Cardiac fibroblast (primary cell): ENCODE measurements around the gene LAS1L.
"Not testable (repeated sequence)": the region's sequence is repeated elsewhere in the genome, so short reads cannot be mapped to it uniquely, and the experiment has no call there.

Experiments used
- DNase-seq, 2 donors: peaks; one replicate each; pipeline versions ENCODE4 v3.0.0 to v3.0.0-alpha.2; 2010; ENCODE audit warnings: low read depth in 2 of 2
- H3K4me3 ChIP-seq, 2 donors: replicated peaks in 1 of 2; 1 replicate in 1 of 2; 2 replicates in 1 of 2; pipeline ENCODE4 v1.5.1; 2011; ENCODE audit warnings: low read depth in 2 of 2, low read length in 2 of 2, mild to moderate bottlenecking in 2 of 2, moderate library complexity in 1 of 2
- CTCF ChIP-seq: IDR thresholded peaks from one replicate; pipeline ENCODE4 v1.5.1; 2011; ENCODE audit warnings: low read depth, mild to moderate bottlenecking, low read length, inconsistent platforms

LAS1L gene

DNA sequence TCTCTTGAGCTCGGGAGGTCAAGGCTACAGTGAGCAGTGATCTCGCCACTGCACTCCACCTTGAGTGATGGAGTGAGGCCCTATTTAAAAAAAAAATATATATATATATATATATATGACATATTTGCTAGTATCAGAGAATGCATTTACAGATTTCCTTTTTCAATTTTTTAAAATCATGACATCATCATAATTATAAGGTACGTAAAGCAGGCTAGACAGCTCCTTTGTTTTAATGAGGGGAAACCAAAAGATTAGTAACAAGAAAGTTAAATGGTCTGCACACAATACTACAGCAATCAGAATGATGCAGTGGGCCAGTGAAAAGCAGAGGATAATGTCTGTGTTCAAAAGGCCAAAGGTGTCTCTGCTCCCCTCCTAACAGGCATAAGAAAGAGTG, 43.0 kb downstream of the LAS1L start:
- DNase-seq = no peak
- no peak overlapping the region for H3K4me3 ChIP-seq
- TF ChIP-seq CTCF = no peak

GRCh38 chrX:65488495-65488894, 46.1 kb downstream of the LAS1L start:
- TF ChIP-seq CTCF = no peak
- DNase-seq = peak; percentile 6 to 39
- H3K4me3 ChIP-seq = no peak overlapping the region

- no peak for TF ChIP-seq CTCF
- no peak for DNase-seq
- H3K4me3 ChIP-seq = no peak overlapping the region
Observed at GRCh38 chrX:65480960-65481359, 53.6 kb downstream of the LAS1L start.

- H3K4me3 ChIP-seq, DNase-seq: not testable (repeated sequence)
Observed at GRCh38 chrX:65479102-65479501, 55.5 kb downstream of the LAS1L start.

- TF ChIP-seq CTCF = no peak
- DNase-seq = no peak
- H3K4me3 ChIP-seq = no peak overlapping the region
Observed at GRCh38 chrX:65476564-65476963, 58.0 kb downstream of the LAS1L start.

DNA sequence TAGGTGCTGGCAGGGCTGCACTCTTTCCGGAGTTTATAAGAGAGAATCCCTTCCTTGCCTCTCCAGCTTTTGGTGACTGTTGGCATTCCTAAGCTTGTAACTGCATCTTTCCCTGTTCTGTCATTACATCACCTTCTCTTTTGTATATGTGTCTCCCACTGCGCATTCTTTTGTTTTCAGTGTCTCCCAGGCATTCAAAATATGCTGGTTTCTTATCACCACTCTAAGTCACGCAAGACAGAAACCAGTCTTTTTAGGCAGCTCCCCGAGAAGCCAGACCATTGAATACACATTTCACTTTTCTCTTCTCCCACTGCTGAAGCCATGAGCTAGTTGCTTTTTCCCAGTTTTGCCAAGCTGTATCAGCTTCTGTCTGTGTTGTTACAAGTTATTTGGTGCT, 71.0 kb downstream of the LAS1L start:
- DNase-seq = peak; percentile 13 to 65
- no peak for TF ChIP-seq CTCF
- H3K4me3 ChIP-seq = no peak overlapping the region
